SH-SY5Y (cell line): ENCODE data around the gene TGOLN2.

Source experiments
- GATA2 ChIP-seq: IDR thresholded peaks from 2 replicates; pipeline ENCODE4 v1.6.1; 2011; ENCODE audit warnings: mild to moderate bottlenecking, low read depth, low read length
- GATA3 ChIP-seq: IDR thresholded peaks from 2 replicates; pipeline ENCODE4 v1.6.1; 2011; ENCODE audit warnings: low read depth, mild to moderate bottlenecking, low read length, moderate library complexity

GRCh38 chr2:85344356-85344954 is 16.7 kb upstream of the TGOLN2 start:
- TF ChIP-seq GATA2 (no peak), GATA3 (no peak)
